DOHH2 (cell line): ENCODE data around the gene GPR85.
A peak's percentile ranks its signal among the peaks of the same experiment; 100 is the strongest.
"Not testable (repeated sequence)": the region's sequence is repeated elsewhere in the genome, so short reads cannot be mapped to it uniquely, and the experiment has no call there.

Experiments used
- H3F3A ChIP-seq: fragments of 200-600 bp; sonication (generic), shearing (Covaris generic); 2 replicates; pipeline ENCODE4 v1.6.0; 2016; ENCODE audit warnings: antibody characterized with exemption, mild to moderate bottlenecking; ENCODE audit not compliant: control insufficient read depth, insufficient read depth
- H3K27ac ChIP-seq: fragments of 200-600 bp; sonication (generic); 2 replicates; pipeline ENCODE4 v1.5.1; 2014; ENCODE audit warnings: low read depth, mild to moderate bottlenecking, low read length, moderate library complexity
- H3K27me3 ChIP-seq: fragments of 200-600 bp; sonication (generic); 2 replicates; pipeline ENCODE4 v1.6.1; 2014; ENCODE audit warnings: mild to moderate bottlenecking, low read length, mixed read lengths; ENCODE audit not compliant: control insufficient read depth
- H3K36me3 ChIP-seq: fragments of 200-600 bp; sonication (generic); 2 replicates; pipeline ENCODE4 v1.6.1; 2014; ENCODE audit warnings: mild to moderate bottlenecking, low read length, moderate library complexity, mixed read lengths; ENCODE audit not compliant: control insufficient read depth
- H3K4me1 ChIP-seq: fragments of 200-600 bp; sonication (generic); 2 replicates; pipeline ENCODE4 v1.6.1; 2014; ENCODE audit warnings: mild to moderate bottlenecking, low read length, mixed read lengths; ENCODE audit not compliant: control insufficient read depth
- H3K4me2 ChIP-seq: fragments of 200-600 bp; sonication (generic); 2 replicates; pipeline ENCODE4 v1.6.0; 2014; ENCODE audit warnings: mild to moderate bottlenecking, low read length, moderate library complexity
- H3K4me3 ChIP-seq: fragments of 200-600 bp; sonication (generic); 2 replicates; pipeline ENCODE4 v1.5.1; 2014; ENCODE audit warnings: mild to moderate bottlenecking, low read length, mixed read lengths
- H3K79me2 ChIP-seq: fragments of 200-600 bp; sonication (generic); 2 replicates; pipeline ENCODE4 v1.6.1; 2014; ENCODE audit warnings: mild to moderate bottlenecking, low read length, mixed read lengths; ENCODE audit not compliant: control insufficient read depth
- H3K9me2 ChIP-seq: fragments of 200-600 bp; sonication (generic); replicated peaks from 2 replicates; pipeline ENCODE4 v1.6.1; 2014; ENCODE audit warnings: mild to moderate bottlenecking, low read length, mixed read lengths; ENCODE audit not compliant: control insufficient read depth
- H3K9me3 ChIP-seq: fragments of 200-600 bp; sonication (generic); 2 replicates; pipeline ENCODE4 v1.6.1; 2014; ENCODE audit warnings: antibody characterized with exemption, low read length, mixed read lengths; ENCODE audit not compliant: control insufficient read depth, insufficient read depth
- H4K20me1 ChIP-seq: fragments of 200-600 bp; sonication (generic); 2 replicates; pipeline ENCODE4 v1.6.0; 2014; ENCODE audit warnings: low read depth, mild to moderate bottlenecking, antibody characterized with exemption, low read length, moderate library complexity; ENCODE audit not compliant: control insufficient read depth, insufficient read depth
- CTCF ChIP-seq: fragments of 200-600 bp; sonication (generic); IDR thresholded peaks from one replicate; pipeline ENCODE4 v1.5.1; 2014; ENCODE audit warnings: antibody characterized with exemption, mild to moderate bottlenecking, low read depth, low read length; ENCODE audit not compliant: poor library complexity, severe bottlenecking
- EZH2phosphoT487 ChIP-seq: fragments of 200-600 bp; sonication (generic); IDR thresholded peaks from 2 replicates; pipeline ENCODE4 v1.6.1; 2017; ENCODE audit warnings: borderline replicate concordance, mild to moderate bottlenecking, antibody characterized with exemption, low read length, moderate library complexity, mixed read lengths

Gene GPR85

GRCh38 chr7:113071465-113071864, 15.2 kb downstream of the GPR85 start:
- H3K36me3 ChIP-seq = no peaks in the 10 kb centered on the region
- no peaks in the 10 kb centered on the region for H3K79me2 ChIP-seq
- no peaks in the 10 kb centered on the region for H3F3A ChIP-seq
- no peak overlapping the region for H3K27ac ChIP-seq
- peak overlapping the region; percentile 22 for H3K4me3 ChIP-seq
- H3K9me3 ChIP-seq = no peaks in the 10 kb centered on the region
- H3K27me3 ChIP-seq = no peaks in the 10 kb centered on the region
- H3K9me2 ChIP-seq = no peaks in the 10 kb centered on the region
- TF ChIP-seq EZH2phosphoT487 (no peak), CTCF (no peak)
- H3K4me1 ChIP-seq = peaks cover 17% of the 10 kb centered on the region
- no peaks in the 10 kb centered on the region for H4K20me1 ChIP-seq
- H3K4me2 ChIP-seq = peak overlapping the region; percentile 36

- TF ChIP-seq CTCF (no peak), EZH2phosphoT487 (no peak)
- Histone ChIP-seq H3K4me1 (peaks cover 7% of the 10 kb centered on the region), H4K20me1 (no peaks in the 10 kb centered on the region), H3K27me3 (no peaks in the 10 kb centered on the region), H3K9me3 (no peaks in the 10 kb centered on the region), H3F3A (no peaks in the 10 kb centered on the region), H3K79me2 (no peaks in the 10 kb centered on the region), H3K4me3 (no peak overlapping the region), H3K4me2 (no peak overlapping the region), H3K36me3 (no peaks in the 10 kb centered on the region), H3K27ac (no peak overlapping the region), H3K9me2 (no peaks in the 10 kb centered on the region)
Observed at GRCh38 chr7:113062499-113062898, 24.1 kb downstream of the GPR85 start.

- Histone ChIP-seq H3K9me2 (no peaks in the 10 kb centered on the region), H3K4me2 (no peak overlapping the region), H3K4me1 (peaks cover 7% of the 10 kb centered on the region), H3K36me3 (no peaks in the 10 kb centered on the region), H4K20me1 (no peaks in the 10 kb centered on the region), H3K9me3 (no peaks in the 10 kb centered on the region), H3F3A (no peaks in the 10 kb centered on the region), H3K27me3 (no peaks in the 10 kb centered on the region), H3K27ac (no peak overlapping the region), H3K79me2 (no peaks in the 10 kb centered on the region), H3K4me3 (no peak overlapping the region)
- no peak for TF ChIP-seq CTCF
- no peak for TF ChIP-seq EZH2phosphoT487
Observed at GRCh38 chr7:113060100-113060499, 26.5 kb downstream of the GPR85 start.

GRCh38 chr7:113054938-113055337, 31.7 kb downstream of the GPR85 start:
- Histone ChIP-seq H3K9me2 (no peaks in the 10 kb centered on the region), H4K20me1 (no peaks in the 10 kb centered on the region), H3K4me2 (no peak overlapping the region), H3K79me2 (no peaks in the 10 kb centered on the region), H3K4me1 (peaks cover 7% of the 10 kb centered on the region), H3K4me3 (no peak overlapping the region), H3F3A (no peaks in the 10 kb centered on the region), H3K27ac (no peak overlapping the region), H3K27me3 (no peaks in the 10 kb centered on the region), H3K36me3 (no peaks in the 10 kb centered on the region), H3K9me3 (no peaks in the 10 kb centered on the region)
- TF ChIP-seq EZH2phosphoT487 (no peak), CTCF (no peak)

- H3K4me3 ChIP-seq, H3K9me3 ChIP-seq, H3K79me2 ChIP-seq, H3K36me3 ChIP-seq, H3K27me3 ChIP-seq, H4K20me1 ChIP-seq, H3K9me2 ChIP-seq, H3K4me1 ChIP-seq, H3K4me2 ChIP-seq, H3K27ac ChIP-seq, H3F3A ChIP-seq: not testable (repeated sequence)
Observed at GRCh38 chr7:113054272-113054671, 32.4 kb downstream of the GPR85 start.
